HepG2 (cell line): ENCODE results near the gene DZANK1. TPM values are rescaled to one million over a fixed set of nuclear protein-coding genes. Genes with fewer than 3 reads are reported as not detected.
A peak's percentile ranks its signal among the peaks of the same experiment; 100 is the strongest.

Source experiments
- AHR ChIP-seq: IDR thresholded peaks from 2 replicates; pipeline ENCODE4 v1.6.1; 2018; ENCODE audit warnings: missing genetic modification reagents, missing compliant biosample characterization
- BRCA1 ChIP-seq: sonication (generic); formaldehyde crosslinking; IDR thresholded peaks from 2 replicates; pipeline ENCODE4 v1.4.0; 2020; ENCODE audit warnings: missing genetic modification reagents
- ELF1 ChIP-seq: sonication (generic); formaldehyde crosslinking; IDR thresholded peaks from 2 replicates; pipeline ENCODE4 v1.4.0; 2020; ENCODE audit warnings: missing genetic modification reagents
- JDP2 ChIP-seq: sonication (generic); formaldehyde crosslinking; IDR thresholded peaks from 2 replicates; pipeline ENCODE4 v1.8.1; 2022; ENCODE audit warnings: missing genetic modification reagents, borderline replicate concordance
- KDM3A ChIP-seq: IDR thresholded peaks from 2 replicates; pipeline ENCODE4 v1.6.1; 2018; ENCODE audit warnings: low read depth, missing compliant biosample characterization
- SP5 ChIP-seq: IDR thresholded peaks from 2 replicates; pipeline ENCODE4 v1.6.1; 2016; ENCODE audit warnings: low read depth, borderline replicate concordance
- SYNCRIP ChIP-seq: fragments of 200-400 bp; formaldehyde crosslinking; IDR thresholded peaks from 2 replicates; pipeline ENCODE4 v1.6.1; 2018; ENCODE audit warnings: mild to moderate bottlenecking, low read depth, low read length; ENCODE audit not compliant: insufficient read depth
- TBL1XR1 ChIP-seq: fragments of 150-350 bp; IDR thresholded peaks from 2 replicates; pipeline ENCODE4 v1.6.1; 2014; ENCODE audit warnings: borderline replicate concordance, low read length; ENCODE audit not compliant: partially characterized antibody
- ZBTB3 ChIP-seq: sonication (generic); formaldehyde crosslinking; IDR thresholded peaks from 2 replicates; pipeline ENCODE4 v1.4.0; 2020; ENCODE audit warnings: low read depth, mild to moderate bottlenecking, moderate library complexity, missing genetic modification reagents, borderline replicate concordance
- ZNF224 ChIP-seq: sonication (generic); formaldehyde crosslinking; IDR thresholded peaks from 2 replicates; pipeline ENCODE4 v1.5.0; 2020; ENCODE audit warnings: mild to moderate bottlenecking, missing genetic modification reagents
- ZNF317 ChIP-seq: sonication (generic); formaldehyde crosslinking; IDR thresholded peaks from 2 replicates; pipeline ENCODE4 v1.5.0; 2020; ENCODE audit warnings: mild to moderate bottlenecking, missing genetic modification reagents
- ZNF674 ChIP-seq: sonication (generic); formaldehyde crosslinking; IDR thresholded peaks from 2 replicates; pipeline ENCODE4 v1.5.0; 2020; ENCODE audit warnings: low read depth, mild to moderate bottlenecking, missing genetic modification reagents
- polyA plus RNA-seq, 8 experiments: library from polyadenylated mRNA; depleted of rRNA in 3 of 8; stranded (reverse) in 7 of 8; unstranded in 1 of 8; fragments of >200 nt; fragmentation: Illumina TruSeq in 4 of 8; extraction: Trizol in 4 of 8; gene quantifications; 2 replicates each; pipeline versions ENCODE4 v1.2.1 to v1.2.3, GENCODE V29; 2011 to 2016; ENCODE audit warnings: low read depth in 4 of 8, missing spikeins in 1 of 8, mixed read lengths in 1 of 8; ENCODE audit not compliant: insufficient read depth in 1 of 8
- total RNA-seq, 5 experiments: library from RNA; depleted of rRNA; stranded (reverse); fragments of >200 nt; fragmentation: Illumina TruSeq; extraction: Trizol; gene quantifications; 2 replicates each; pipeline ENCODE4 v1.2.3, GENCODE V29; 2016; ENCODE audit warnings: low read depth in 1 of 5
- TF ChIP-seq, protein P1 (sequence below): sonication (generic); formaldehyde crosslinking; IDR thresholded peaks from 2 replicates; pipeline ENCODE4 v1.4.0; 2020; ENCODE audit warnings: mild to moderate bottlenecking, missing genetic modification reagents
- TF ChIP-seq, protein P2 (sequence below): sonication (generic); formaldehyde crosslinking; conservative IDR thresholded peaks from 2 replicates; pipeline ENCODE4 v1.4.0; 2020; ENCODE audit warnings: missing genetic modification reagents
- TF ChIP-seq, protein P3 (sequence below): sonication (generic); formaldehyde crosslinking; IDR thresholded peaks from 2 replicates; pipeline ENCODE4 v1.4.0; 2020; ENCODE audit warnings: missing genetic modification reagents
- TF ChIP-seq, protein P4 (sequence below): sonication (generic); formaldehyde crosslinking; IDR thresholded peaks from 2 replicates; pipeline ENCODE4 v1.5.1; 2020; ENCODE audit warnings: missing genetic modification reagents, mild to moderate bottlenecking, borderline replicate concordance
- TF ChIP-seq, protein P5 (sequence below): sonication (generic); formaldehyde crosslinking; IDR thresholded peaks from 2 replicates; pipeline ENCODE4 v1.8.1; 2022; ENCODE audit warnings: mild to moderate bottlenecking, missing genetic modification reagents
- TF ChIP-seq, protein P6 (sequence below): sonication (generic); formaldehyde crosslinking; IDR thresholded peaks from 2 replicates; pipeline ENCODE4 v1.8.1; 2023; ENCODE audit warnings: mild to moderate bottlenecking, missing genetic modification reagents, borderline replicate concordance

The DZANK1 gene
- total and polyA plus RNA-seq, 2 of the 13 experiments (the other 11 are each of a cell fraction or from before 2014, with no cell fraction given), result 1.6 to 3.2 TPM

DNA sequence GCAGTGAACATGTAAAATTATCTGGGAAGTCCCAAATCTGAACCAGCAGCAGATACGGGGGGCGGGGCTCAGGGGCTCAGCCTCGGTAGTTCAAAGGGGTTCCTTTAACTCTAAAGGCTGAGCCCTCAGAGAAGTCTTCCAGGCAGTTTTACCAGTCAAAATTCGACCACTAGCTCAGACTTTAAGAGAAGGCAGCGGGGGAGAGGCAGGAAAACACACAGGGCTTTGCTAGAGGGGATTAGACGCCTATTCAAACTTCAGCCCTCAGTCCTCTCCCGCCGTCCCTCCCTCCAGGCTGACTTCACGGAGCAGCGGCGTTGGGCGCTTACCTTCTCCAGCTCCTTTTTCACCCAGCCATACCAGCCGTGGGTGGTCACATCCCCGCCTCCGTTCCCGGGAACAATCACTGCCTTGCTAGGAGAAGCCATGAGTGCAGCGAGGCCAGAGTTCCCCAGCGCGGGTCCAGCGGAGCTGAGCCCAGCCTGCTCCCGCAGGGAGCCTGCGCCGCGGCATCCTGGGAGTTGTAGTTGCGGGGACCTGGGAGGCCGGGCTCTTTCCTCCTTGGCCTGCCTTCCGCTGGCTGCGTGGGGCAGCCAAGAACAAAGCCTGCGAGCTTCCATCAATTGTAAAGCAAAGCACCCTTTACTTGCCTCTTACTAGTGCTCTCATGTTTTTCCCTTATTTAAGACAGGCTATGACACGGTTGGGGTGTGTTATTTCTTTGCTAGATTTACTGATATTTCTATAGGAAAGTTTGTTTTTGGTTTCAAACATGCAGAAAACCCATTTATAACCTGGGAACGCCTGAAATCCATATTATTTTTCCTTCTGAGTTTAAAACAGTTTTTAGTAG lies 30.1 kb upstream of the DZANK1 start, which contains the start of gene RBBP9 (continued):
- TF ChIP-seq, protein P1, sequence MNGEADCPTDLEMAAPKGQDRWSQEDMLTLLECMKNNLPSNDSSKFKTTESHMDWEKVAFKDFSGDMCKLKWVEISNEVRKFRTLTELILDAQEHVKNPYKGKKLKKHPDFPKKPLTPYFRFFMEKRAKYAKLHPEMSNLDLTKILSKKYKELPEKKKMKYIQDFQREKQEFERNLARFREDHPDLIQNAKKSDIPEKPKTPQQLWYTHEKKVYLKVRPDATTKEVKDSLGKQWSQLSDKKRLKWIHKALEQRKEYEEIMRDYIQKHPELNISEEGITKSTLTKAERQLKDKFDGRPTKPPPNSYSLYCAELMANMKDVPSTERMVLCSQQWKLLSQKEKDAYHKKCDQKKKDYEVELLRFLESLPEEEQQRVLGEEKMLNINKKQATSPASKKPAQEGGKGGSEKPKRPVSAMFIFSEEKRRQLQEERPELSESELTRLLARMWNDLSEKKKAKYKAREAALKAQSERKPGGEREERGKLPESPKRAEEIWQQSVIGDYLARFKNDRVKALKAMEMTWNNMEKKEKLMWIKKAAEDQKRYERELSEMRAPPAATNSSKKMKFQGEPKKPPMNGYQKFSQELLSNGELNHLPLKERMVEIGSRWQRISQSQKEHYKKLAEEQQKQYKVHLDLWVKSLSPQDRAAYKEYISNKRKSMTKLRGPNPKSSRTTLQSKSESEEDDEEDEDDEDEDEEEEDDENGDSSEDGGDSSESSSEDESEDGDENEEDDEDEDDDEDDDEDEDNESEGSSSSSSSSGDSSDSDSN (CRISPR knock-in tag), result peak; percentile 86
- TF ChIP-seq SP5 (CRISPR knock-in tag) (peak; percentile 26; the same call in 1 of the 2 replicates), KDM3A (peak; percentile 67; the same call in 1 of the 2 replicates), AHR (CRISPR knock-in tag) (peak; percentile 97; the same call in 1 of the 2 replicates), ZBTB3 (0 out of 2 replicates have a peak, but pooled peaks have one; percentile 57), TBL1XR1 (peak; percentile 50), SYNCRIP (no peak), ZNF224 (no peak), JDP2 (CRISPR knock-in tag) (no peak), ZNF674 (CRISPR knock-in tag) (no peak), ELF1 (CRISPR knock-in tag) (peak; percentile 91), ZNF317 (CRISPR knock-in tag) (peak; percentile 88), BRCA1 (CRISPR knock-in tag) (peak; percentile 51; the same call in 1 of the 2 replicates)
- TF ChIP-seq, protein P2, sequence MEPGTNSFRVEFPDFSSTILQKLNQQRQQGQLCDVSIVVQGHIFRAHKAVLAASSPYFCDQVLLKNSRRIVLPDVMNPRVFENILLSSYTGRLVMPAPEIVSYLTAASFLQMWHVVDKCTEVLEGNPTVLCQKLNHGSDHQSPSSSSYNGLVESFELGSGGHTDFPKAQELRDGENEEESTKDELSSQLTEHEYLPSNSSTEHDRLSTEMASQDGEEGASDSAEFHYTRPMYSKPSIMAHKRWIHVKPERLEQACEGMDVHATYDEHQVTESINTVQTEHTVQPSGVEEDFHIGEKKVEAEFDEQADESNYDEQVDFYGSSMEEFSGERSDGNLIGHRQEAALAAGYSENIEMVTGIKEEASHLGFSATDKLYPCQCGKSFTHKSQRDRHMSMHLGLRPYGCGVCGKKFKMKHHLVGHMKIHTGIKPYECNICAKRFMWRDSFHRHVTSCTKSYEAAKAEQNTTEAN (CRISPR knock-in tag), result peak; percentile 70
- TF ChIP-seq, protein P3, sequence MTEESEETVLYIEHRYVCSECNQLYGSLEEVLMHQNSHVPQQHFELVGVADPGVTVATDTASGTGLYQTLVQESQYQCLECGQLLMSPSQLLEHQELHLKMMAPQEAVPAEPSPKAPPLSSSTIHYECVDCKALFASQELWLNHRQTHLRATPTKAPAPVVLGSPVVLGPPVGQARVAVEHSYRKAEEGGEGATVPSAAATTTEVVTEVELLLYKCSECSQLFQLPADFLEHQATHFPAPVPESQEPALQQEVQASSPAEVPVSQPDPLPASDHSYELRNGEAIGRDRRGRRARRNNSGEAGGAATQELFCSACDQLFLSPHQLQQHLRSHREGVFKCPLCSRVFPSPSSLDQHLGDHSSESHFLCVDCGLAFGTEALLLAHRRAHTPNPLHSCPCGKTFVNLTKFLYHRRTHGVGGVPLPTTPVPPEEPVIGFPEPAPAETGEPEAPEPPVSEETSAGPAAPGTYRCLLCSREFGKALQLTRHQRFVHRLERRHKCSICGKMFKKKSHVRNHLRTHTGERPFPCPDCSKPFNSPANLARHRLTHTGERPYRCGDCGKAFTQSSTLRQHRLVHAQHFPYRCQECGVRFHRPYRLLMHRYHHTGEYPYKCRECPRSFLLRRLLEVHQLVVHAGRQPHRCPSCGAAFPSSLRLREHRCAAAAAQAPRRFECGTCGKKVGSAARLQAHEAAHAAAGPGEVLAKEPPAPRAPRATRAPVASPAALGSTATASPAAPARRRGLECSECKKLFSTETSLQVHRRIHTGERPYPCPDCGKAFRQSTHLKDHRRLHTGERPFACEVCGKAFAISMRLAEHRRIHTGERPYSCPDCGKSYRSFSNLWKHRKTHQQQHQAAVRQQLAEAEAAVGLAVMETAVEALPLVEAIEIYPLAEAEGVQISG (CRISPR knock-in tag), result peak; percentile 97
- TF ChIP-seq, protein P4, sequence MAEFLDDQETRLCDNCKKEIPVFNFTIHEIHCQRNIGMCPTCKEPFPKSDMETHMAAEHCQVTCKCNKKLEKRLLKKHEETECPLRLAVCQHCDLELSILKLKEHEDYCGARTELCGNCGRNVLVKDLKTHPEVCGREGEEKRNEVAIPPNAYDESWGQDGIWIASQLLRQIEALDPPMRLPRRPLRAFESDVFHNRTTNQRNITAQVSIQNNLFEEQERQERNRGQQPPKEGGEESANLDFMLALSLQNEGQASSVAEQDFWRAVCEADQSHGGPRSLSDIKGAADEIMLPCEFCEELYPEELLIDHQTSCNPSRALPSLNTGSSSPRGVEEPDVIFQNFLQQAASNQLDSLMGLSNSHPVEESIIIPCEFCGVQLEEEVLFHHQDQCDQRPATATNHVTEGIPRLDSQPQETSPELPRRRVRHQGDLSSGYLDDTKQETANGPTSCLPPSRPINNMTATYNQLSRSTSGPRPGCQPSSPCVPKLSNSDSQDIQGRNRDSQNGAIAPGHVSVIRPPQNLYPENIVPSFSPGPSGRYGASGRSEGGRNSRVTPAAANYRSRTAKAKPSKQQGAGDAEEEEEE (CRISPR knock-in tag), result 0 out of 2 replicates have a peak, but pooled peaks have one; percentile 47
- TF ChIP-seq, protein P5, sequence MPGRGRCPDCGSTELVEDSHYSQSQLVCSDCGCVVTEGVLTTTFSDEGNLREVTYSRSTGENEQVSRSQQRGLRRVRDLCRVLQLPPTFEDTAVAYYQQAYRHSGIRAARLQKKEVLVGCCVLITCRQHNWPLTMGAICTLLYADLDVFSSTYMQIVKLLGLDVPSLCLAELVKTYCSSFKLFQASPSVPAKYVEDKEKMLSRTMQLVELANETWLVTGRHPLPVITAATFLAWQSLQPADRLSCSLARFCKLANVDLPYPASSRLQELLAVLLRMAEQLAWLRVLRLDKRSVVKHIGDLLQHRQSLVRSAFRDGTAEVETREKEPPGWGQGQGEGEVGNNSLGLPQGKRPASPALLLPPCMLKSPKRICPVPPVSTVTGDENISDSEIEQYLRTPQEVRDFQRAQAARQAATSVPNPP (CRISPR knock-in tag), result no peak; the same call in 1 of the 2 replicates
- TF ChIP-seq, protein P6, sequence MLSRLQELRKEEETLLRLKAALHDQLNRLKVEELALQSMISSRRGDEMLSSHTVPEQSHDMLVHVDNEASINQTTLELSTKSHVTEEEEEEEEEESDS (CRISPR knock-in tag), result 0 out of 2 replicates have a peak, but pooled peaks have one; percentile 80
